GM18951 (cell line): ENCODE results near the gene GIMAP4.
"Not testable (repeated sequence)": the region's sequence is repeated elsewhere in the genome, so short reads cannot be mapped to it uniquely, and the experiment has no call there.

Source experiments
- POLR2A ChIP-seq: IDR thresholded peaks from 4 replicates; pipeline ENCODE4 v1.6.1; 2011; ENCODE audit warnings: mild to moderate bottlenecking; ENCODE audit not compliant: insufficient read length, insufficient read depth; ENCODE audit errors: extremely low read depth
- in situ Hi-C: fragments of 300-500 bp; cut with MboI; formaldehyde crosslinking; loops from one replicate; pipeline ENCODE4 v1.12.0; 2022; ENCODE audit warnings: low sequenced_read_pairs, mixed read lengths, inconsistent platforms; ENCODE audit not compliant: unreplicated experiment

Gene GIMAP4

GRCh38 chr7:150566572-150566971 lies 618 bp upstream of the GIMAP4 start:
- in situ Hi-C loops: no loop called here
- no peak for TF ChIP-seq POLR2A

- no peak for TF ChIP-seq POLR2A
- in situ Hi-C loops: no loop called here
Measured at GRCh38 chr7:150567871-150568301, 696 bp downstream of the GIMAP4 start.

DNA sequence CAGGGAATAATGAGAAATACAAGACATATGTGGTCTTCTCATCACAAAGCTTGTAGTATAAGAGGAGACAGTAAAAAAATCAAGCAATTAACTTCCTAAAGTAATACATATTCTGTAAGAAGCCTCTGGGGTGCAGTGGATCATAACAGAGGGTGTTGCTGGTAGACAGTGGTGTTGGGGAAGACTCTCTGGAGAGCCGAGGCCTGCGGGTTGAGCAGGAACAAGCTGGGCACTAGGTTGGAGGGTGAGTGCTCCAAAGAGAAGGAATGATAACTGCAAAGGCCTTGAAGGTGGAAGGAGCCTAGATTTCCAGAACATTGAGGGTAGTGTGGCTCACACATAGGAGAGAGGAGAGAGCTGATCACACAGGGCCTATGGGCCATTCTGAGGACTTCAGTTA lies 1.5 kb downstream of the GIMAP4 start:
- in situ Hi-C loops: no loop called here

GRCh38 chr7:150569245-150569955 lies 2.2 kb downstream of the GIMAP4 start:
- no peak for TF ChIP-seq POLR2A
- in situ Hi-C loops: no loop called here

More for the DNA sequence above, 1.5 kb downstream of the GIMAP4 start:
- no peak for TF ChIP-seq POLR2A

GRCh38 chr7:150570556-150571465 lies 3.6 kb downstream of the GIMAP4 start:
- TF ChIP-seq POLR2A: no peak
- in situ Hi-C loops: no loop called here

DNA sequence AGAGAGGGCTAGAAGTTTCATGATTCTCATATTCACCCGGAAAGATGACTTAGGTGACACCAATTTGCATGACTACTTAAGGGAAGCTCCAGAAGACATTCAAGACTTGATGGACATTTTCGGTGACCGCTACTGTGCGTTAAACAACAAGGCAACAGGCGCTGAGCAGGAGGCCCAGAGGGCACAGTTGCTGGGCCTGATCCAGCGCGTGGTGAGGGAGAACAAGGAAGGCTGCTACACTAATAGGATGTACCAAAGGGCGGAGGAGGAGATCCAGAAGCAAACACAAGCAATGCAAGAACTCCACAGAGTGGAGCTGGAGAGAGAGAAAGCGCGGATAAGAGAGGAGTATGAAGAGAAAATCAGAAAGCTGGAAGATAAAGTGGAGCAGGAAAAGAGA lies 5.3 kb downstream of the GIMAP4 start:
- no peak for TF ChIP-seq POLR2A
- in situ Hi-C loops: no loop called here

DNA sequence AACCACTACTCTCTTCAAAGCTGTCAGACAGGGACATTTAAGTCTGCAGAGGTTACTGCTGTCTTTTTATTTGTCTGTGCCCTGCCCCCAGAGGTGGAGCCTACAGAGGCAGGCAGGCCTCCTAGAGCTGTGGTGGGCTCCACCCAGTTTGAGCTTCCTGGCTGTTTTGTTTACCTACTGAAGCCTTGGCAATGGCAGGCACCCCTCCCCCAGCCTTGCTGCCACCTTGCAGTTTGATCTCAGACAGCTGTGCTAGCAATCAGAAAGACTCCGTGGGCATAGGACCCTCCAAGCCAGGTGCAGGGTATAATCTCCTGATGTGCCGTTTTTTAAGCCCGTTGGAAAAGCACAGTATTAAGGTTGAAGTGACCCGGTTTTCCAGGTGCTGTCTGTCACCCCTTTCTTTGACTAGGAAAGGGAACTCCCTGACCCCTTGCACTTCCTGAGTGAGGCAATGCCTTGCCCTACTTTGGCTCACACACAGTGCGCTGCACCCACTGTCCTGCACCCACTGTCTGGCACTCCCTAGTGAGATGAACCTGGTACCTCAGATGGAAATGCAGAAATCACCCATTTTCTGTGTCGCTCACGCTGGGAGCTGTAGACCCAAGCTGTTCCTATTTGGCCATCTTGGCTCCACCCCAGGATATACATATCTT lies 12.9 kb downstream of the GIMAP4 start:
- in situ Hi-C loops: not testable (repeated sequence)

GRCh38 chr7:150580638-150581394 lies 13.6 kb downstream of the GIMAP4 start:
- TF ChIP-seq POLR2A: no peak
- in situ Hi-C loops: no loop called here

DNA sequence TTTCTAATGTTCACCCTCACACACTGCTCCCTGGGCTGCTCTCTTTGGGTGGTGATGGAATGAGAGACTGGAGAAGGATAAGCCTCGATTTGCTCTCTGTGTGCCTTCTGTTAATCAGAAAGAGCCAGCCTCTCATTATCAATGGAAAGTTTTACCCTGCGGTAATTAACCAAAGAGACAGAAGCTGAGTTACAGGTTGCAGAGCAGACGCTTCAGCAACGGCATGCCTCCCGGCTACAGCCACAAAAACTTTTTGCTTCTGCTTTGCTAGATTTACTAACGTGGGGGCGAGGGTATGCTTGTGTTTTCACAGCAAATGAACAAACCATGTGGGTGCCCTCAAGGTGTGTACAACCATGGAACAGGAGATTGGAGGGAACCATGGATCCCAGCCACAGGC lies 18.0 kb downstream of the GIMAP4 start:
- TF ChIP-seq POLR2A: no peak
- in situ Hi-C loops: no loop called here

- TF ChIP-seq POLR2A: no peak
- in situ Hi-C loops: no loop called here
Measured at GRCh38 chr7:150586068-150586784, 19.0 kb downstream of the GIMAP4 start.

GRCh38 chr7:150586785-150587152 lies 19.6 kb downstream of the GIMAP4 start:
- TF ChIP-seq POLR2A: no peak
- in situ Hi-C loops: no loop called here

- in situ Hi-C loops: no loop called here
- no peak for TF ChIP-seq POLR2A
Measured at GRCh38 chr7:150587551-150587950, 20.4 kb downstream of the GIMAP4 start.

GRCh38 chr7:150594805-150595204 lies 27.6 kb downstream of the GIMAP4 start:
- TF ChIP-seq POLR2A: no peak
- in situ Hi-C loops: no loop called here

DNA sequence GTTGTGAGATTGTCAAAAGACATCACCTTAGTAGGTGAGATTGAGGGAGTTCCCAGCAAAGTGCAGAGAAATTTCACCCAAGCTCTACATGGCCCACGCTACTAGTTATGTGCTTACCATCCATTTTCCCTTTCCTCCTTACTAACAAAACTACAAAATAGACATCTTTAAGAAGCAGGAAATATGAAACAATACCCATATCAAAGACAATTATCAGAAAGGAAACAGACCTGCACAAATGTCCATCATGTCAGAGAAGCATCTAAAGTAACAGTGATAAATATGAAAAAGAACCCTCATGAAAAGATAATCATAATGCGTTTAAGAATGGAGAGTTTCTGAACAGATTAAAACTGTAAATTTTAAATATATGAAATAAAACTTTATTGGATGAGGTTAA lies 28.2 kb downstream of the GIMAP4 start:
- in situ Hi-C loops: no loop called here
- TF ChIP-seq POLR2A: no peak

DNA sequence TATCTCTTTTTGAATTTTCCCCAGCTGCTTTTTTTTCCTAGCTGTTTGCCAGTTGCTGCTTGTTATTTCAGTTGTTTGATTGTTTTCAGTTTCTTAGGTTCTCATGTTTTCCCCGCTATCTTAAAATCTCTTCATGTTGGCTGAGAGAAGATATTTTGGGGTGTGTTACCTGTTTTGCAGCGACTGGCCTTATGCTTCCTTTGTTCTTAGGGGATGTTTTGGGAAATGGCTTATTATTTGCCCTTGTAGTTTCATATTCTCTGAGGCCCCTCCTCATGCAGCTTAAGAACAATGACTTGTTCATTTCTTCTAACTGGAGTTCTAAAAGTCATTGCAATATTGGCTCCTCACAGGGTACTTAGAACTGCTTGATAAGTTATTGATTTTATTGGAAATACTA lies 36.4 kb downstream of the GIMAP4 start:
- in situ Hi-C loops: not testable (repeated sequence)
